Neural crest cell (in vitro differentiated cells): ENCODE results near the gene COG8. TPM values are rescaled to one million over a fixed set of nuclear protein-coding genes. Genes with fewer than 3 reads are reported as not detected.

Experiments
- DNase-seq: peaks from one replicate; pipeline ENCODE4 v3.0.0; 2021; ENCODE audit warnings: low read depth, mixed read lengths, low spot score
- H3K27ac Mint-ChIP-seq: one replicate; pipeline ENCODE4 v1.8.0; 2021; ENCODE audit warnings: mild to moderate bottlenecking, mixed read lengths; ENCODE audit not compliant: unreplicated experiment
- H3K27me3 Mint-ChIP-seq: 2 replicates; pipeline ENCODE4 v1.8.0; 2021; ENCODE audit warnings: low read depth, mild to moderate bottlenecking, mixed read lengths
- H3K36me3 Mint-ChIP-seq: 2 replicates; pipeline ENCODE4 v1.8.0; 2021; ENCODE audit warnings: low read depth, mild to moderate bottlenecking, mixed read lengths
- H3K4me1 Mint-ChIP-seq: 2 replicates; pipeline ENCODE4 v1.8.0; 2021; ENCODE audit warnings: mixed read lengths
- H3K4me3 Mint-ChIP-seq: one replicate; pipeline ENCODE4 v1.8.0; 2021; ENCODE audit warnings: mild to moderate bottlenecking, mixed read lengths
- H3K9me3 Mint-ChIP-seq: 2 replicates; pipeline ENCODE4 v1.8.0; 2021; ENCODE audit warnings: mixed read lengths
- total RNA-seq: library from RNA; stranded (reverse); gene quantifications from 2 replicates; pipeline ENCODE4 v1.2.1, GENCODE V29; 2021
- TF ChIP-seq, protein P1 (sequence below): fragments of 200-600 bp; sonication (generic); conservative IDR thresholded peaks from 2 replicates; pipeline ENCODE4 v1.5.0; 2021; ENCODE audit warnings: antibody characterized with exemption, mild to moderate bottlenecking

The COG8 gene
- total RNA-seq, 1 donor from 2014 or later, result 67.6 TPM

DNA sequence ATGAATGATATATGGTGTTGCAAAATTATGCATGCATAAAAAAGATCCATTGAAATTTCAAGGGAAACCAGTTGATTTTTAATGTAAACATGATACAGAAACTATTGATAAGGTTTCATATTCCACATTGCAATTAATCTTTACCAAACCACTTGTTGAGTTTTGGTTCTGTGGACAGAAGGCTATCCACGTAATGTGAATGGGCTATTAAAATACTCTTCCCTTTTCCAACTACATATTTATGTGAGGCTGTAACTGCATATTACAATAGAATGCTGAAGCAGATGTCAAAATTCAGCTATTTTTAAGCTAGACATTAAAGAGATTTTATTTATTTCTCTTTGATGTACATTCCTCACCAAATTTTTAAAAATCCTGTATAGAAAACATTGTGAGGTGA lies 62.0 kb downstream of the COG8 start:
- Mint-ChIP-seq H3K27me3 (no peaks in the 10 kb centered on the region), H3K4me3 (no peak overlapping the region), H3K27ac (no peak overlapping the region), H3K4me1 (no peaks in the 10 kb centered on the region), H3K9me3 (no peaks in the 10 kb centered on the region), H3K36me3 (peaks cover 16% of the 10 kb centered on the region)
- no peak for DNase-seq
- TF ChIP-seq, protein P1, sequence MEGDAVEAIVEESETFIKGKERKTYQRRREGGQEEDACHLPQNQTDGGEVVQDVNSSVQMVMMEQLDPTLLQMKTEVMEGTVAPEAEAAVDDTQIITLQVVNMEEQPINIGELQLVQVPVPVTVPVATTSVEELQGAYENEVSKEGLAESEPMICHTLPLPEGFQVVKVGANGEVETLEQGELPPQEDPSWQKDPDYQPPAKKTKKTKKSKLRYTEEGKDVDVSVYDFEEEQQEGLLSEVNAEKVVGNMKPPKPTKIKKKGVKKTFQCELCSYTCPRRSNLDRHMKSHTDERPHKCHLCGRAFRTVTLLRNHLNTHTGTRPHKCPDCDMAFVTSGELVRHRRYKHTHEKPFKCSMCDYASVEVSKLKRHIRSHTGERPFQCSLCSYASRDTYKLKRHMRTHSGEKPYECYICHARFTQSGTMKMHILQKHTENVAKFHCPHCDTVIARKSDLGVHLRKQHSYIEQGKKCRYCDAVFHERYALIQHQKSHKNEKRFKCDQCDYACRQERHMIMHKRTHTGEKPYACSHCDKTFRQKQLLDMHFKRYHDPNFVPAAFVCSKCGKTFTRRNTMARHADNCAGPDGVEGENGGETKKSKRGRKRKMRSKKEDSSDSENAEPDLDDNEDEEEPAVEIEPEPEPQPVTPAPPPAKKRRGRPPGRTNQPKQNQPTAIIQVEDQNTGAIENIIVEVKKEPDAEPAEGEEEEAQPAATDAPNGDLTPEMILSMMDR, result no peak

Other genes with a start within 250 kb of the COG8 start
- 2.9 and 4.2 TPM in 2 replicates for gene HAS3, start 233.9 kb downstream of the COG8 start, total RNA-seq
- 139 and 156 TPM in 2 replicates for gene CHTF8, start 207.0 kb downstream of the COG8 start, total RNA-seq
- gene UTP4, start 206.9 kb downstream of the COG8 start, total RNA-seq, result 78.5 and 80.1 TPM in 2 replicates
- 28.9 and 31.5 TPM in 2 replicates for gene SNTB2, start 152.4 kb downstream of the COG8 start, total RNA-seq
- gene VPS4A, start 28.2 kb downstream of the COG8 start, total RNA-seq, result 35.3 and 36.5 TPM in 2 replicates
- 19.4 and 20.1 TPM in 2 replicates for gene PDF, start 9.0 kb downstream of the COG8 start, total RNA-seq
- 42.0 and 42.3 TPM in 2 replicates for gene NIP7, start 208 bp upstream of the COG8 start, total RNA-seq
- 0.56 and 0.82 TPM in 2 replicates for gene TMED6, start 12.2 kb upstream of the COG8 start, total RNA-seq
- 47.1 and 52.1 TPM in 2 replicates for gene TERF2, start 46.4 kb upstream of the COG8 start, total RNA-seq
- 209 and 221 TPM in 2 replicates for gene CYB5B, start 85.1 kb upstream of the COG8 start, total RNA-seq
- 25.6 and 28.8 TPM in 2 replicates for gene NFAT5, start 226.4 kb upstream of the COG8 start, total RNA-seq